22Rv1 (cell line): ENCODE results near the gene CLSTN2.

Experiments used
- H3K27ac ChIP-seq: fragments of 450-650 bp; 2 replicates; pipeline ENCODE4 v1.5.1; 2017
- ZFX ChIP-seq: fragments of 450-650 bp; IDR thresholded peaks from 2 replicates; pipeline ENCODE4 v1.6.1; 2017; ENCODE audit warnings: antibody characterized with exemption, borderline replicate concordance
- TF ChIP-seq, protein P1 (sequence below): fragments of 450-650 bp; IDR thresholded peaks from 2 replicates; pipeline ENCODE4 v1.5.1; 2017; ENCODE audit warnings: mild to moderate bottlenecking

CLSTN2 gene

DNA sequence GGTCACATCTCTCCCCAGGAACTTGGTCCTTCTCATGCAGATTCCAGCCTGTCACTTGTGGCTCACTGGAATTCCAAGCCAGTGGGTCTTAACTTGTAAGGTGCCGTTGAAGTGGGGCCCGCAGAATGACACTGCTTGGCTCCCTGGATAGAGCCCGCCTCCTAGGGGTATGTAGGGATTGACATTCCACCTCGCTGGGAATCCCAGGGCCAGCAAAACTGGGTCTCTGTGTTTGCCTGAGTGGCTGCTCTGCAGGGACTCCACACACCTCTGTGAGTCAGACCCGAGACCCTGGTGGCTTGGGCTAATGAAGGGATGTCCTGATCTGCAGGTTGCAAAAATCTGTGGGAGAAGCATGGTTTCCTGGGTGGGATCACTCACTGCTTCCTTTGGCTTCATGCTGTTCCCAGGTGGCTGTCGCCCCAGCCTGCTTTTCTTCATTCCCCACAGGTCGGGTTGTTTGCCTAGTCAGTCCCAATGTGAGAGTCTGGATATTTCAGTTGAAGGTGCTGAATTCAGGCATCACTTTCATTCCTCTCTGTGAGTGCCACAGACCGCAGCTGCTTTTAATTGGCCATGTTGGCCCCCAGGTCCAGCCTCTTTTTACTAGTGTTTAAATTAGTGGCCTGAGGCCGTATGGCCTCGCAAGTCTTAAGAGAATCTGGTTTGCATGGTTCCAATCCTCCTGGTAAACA lies 586.9 kb downstream of the CLSTN2 start:
- H3K27ac ChIP-seq: no peak overlapping the region
- TF ChIP-seq, protein P1, sequence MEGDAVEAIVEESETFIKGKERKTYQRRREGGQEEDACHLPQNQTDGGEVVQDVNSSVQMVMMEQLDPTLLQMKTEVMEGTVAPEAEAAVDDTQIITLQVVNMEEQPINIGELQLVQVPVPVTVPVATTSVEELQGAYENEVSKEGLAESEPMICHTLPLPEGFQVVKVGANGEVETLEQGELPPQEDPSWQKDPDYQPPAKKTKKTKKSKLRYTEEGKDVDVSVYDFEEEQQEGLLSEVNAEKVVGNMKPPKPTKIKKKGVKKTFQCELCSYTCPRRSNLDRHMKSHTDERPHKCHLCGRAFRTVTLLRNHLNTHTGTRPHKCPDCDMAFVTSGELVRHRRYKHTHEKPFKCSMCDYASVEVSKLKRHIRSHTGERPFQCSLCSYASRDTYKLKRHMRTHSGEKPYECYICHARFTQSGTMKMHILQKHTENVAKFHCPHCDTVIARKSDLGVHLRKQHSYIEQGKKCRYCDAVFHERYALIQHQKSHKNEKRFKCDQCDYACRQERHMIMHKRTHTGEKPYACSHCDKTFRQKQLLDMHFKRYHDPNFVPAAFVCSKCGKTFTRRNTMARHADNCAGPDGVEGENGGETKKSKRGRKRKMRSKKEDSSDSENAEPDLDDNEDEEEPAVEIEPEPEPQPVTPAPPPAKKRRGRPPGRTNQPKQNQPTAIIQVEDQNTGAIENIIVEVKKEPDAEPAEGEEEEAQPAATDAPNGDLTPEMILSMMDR: no peak
- TF ChIP-seq ZFX: no peak

DNA sequence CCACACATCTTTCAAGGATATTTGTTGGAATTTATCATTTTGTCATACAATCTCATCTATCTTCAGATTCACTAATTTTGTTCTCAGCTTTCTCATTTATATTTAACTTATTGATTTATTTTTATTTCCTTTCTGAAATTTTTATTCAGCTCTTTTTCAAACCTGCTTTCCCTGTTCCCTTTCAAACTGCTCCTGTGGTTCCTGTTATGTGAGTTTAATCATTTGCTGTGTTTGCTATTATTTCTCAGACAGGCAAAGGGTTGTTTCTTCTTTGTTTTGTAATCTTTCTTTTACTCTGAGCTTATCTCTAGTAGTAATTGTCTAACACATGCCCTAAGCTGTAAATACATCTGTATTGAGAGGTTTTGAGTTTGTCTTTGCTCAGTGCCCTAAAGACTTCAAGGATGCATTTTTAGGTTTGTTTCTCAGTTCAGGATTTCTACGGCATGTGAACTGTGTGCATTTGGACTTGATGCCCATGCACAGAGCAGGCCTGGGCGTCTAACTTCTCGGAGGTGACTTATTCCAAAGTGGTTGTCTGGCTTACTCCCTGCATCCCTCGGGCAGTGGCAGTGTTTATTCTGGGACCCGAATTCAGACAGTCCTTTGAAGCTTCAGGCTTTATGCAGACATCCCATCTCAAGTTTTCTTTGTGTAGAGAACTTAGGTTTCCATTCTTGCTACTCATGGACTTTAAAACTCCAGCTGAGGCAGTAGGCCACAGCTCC lies 587.8 kb downstream of the CLSTN2 start:
- no peak for TF ChIP-seq ZFX
- TF ChIP-seq, protein P1: no peak
- H3K27ac ChIP-seq: no peak overlapping the region

DNA sequence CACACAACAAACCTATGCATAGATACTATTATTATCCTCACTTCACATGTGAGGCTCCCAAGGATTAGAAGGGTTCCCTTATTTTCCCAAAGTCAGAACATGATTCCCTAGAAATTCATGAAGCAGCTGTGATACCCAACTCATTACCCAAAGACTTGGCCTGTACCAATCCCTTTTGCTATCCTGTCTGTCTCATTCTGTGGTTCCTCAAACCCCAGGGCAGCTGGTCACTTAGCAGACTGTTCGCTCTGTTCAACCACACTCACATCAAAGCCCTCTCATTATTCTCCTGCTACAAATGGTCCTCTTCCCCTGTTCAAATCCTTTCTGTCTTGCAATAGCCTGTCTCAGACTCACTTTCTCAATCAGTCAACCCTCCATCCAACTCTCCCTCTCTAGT lies 588.6 kb downstream of the CLSTN2 start:
- TF ChIP-seq, protein P1: no peak
- no peak for TF ChIP-seq ZFX
- H3K27ac ChIP-seq: no peak overlapping the region

DNA sequence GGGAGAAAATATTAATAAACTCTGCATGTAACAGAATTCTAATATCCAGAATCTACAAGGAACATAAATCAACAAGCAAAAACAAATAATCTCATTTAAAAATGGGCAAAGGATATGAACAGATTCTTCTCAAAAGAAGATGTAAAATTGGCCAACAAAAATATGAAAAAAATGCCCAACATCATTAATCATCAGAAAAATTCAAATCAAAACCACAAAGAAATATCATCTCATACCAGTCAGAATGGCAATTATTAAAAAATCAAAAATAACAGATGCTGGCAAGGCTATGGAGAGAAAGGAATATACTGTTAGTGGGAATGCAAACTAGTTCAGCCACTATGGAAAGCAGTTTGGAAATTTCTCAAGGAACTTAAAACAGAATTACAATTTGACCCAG lies 592.2 kb downstream of the CLSTN2 start:
- no peak overlapping the region for H3K27ac ChIP-seq
- TF ChIP-seq ZFX: no peak
- TF ChIP-seq, protein P1: no peak

DNA sequence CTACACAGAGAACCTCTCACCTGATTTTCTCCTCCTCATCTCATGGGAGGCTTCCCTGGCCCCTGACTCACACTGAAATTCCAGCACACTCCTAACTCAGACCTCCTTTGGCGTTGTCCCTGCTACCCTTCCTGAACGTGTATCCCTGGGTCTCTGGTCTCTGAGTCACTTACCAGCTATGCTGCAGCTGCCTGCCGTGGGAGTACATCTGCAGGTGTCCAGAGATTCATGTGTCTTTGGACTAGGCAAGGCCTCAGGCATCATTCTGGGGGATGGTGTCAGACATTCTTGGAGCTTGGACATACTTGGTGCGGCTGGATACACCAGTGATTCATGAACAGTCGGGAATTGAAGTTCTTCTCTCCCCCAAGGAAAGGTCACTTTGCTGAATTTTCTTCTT lies 594.1 kb downstream of the CLSTN2 start:
- H3K27ac ChIP-seq: no peak overlapping the region
- TF ChIP-seq, protein P1: no peak
- no peak for TF ChIP-seq ZFX

DNA sequence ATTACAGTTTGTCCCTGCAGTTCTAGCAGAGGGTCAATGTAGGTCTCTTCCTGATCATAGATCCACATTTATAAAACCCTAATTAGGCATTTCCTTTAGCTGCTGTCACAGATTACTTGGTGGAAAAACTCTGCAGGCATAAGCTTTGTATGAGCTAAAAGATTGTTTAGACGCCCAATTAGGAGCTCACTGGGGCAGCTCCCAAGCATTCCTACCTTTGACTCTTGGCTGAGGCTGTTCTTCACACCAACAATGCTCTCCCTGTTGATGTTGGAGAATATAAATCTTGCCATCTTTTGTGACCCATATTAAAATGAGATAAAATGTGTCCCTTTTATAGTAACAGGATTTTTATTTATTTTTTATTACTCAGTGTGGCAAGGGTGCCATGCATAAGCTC lies 594.6 kb downstream of the CLSTN2 start:
- H3K27ac ChIP-seq: no peak overlapping the region
- TF ChIP-seq, protein P1: no peak
- TF ChIP-seq ZFX: no peak

DNA sequence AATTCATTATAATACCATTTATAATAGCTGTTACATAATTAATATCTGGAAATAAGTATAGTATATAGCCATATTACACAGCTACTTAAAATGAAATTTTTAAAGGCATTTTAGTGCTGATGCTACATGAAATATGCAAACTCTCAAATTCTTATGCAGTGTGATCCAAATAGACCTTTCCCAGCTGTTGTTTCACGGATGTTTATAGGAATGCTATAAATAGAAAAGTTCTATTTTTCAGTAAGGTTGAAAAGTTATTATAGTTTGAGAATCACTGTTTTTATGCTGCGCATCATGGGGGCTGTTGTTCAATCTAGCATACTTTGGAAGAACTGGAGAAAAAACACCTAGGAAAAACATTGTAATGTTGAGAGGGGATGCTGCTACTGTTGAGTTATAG lies 595.1 kb downstream of the CLSTN2 start:
- TF ChIP-seq, protein P1: no peak
- TF ChIP-seq ZFX: no peak
- H3K27ac ChIP-seq: no peak overlapping the region
